ENCODE data around the gene ESAM.

Gene ESAM

DNA sequence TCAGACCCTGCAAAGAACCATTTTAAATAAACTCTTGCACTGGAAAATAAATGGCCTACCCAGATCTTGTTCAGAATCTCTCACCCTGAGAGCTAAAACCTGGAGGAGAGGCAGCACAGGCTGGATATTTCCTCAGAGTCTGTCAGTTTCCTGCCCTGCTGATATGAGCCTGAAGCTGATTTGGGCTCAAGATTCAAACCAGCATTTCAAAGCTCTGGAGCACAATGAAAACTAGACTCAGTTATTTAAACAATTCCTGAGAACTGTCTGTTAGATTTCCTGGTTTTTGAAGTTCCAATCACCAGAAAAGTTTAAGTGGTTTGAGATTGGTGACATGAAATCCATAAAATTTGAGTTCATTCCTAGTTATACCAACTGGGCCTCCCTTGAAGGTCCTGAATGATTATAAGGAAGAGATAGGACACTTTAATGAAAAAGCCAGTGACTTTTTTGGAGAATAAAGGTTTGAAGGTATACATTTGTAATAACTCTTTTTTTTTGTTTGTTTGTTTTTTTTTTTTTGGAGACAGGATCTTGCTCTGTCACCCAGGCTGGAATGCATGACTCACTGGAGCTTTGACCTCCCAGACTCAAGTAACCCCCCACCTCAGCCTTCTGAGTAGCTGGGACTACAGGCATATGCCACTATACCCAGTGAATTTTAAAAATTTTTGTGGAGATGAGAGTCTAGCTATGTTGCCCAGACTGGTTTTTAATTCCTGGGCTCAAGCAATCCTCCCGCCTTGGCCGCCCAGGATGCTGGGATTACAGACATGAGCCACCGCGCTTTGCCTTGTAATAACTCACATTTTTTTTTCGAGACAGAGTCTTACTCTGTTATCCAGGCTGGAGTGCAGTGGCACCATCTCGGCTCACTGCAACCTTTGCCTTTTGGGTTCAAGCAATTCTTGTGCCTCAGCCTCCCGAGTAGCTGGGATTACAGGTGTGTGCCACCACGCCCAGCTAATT is 8.0 kb upstream of the ESAM start:
- DNase-seq: no peak

DNA sequence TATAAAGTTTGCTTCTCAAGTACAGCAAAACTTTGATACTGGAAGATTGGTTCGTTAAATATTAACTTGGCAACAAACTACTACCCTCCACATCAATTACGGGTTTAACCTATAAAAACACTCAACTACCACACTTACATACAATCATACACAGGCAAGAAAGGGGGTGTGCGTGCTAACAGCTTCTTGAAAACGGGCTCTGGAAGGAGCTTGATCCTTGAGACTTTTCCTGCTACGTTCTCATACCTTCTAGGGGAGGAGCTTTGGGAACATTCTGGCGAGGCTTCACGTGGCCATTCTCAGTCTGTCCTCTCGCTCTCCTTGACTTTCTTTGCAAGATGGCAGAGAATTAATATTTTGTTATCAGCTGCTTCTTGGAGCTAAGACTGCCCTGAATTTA is 6.8 kb upstream of the ESAM start:
- no peak for DNase-seq

- DNase-seq: no peak
Observed at GRCh38 chr11:124766156-124766555, 4.1 kb upstream of the ESAM start.

- DNase-seq: peak; percentile 19
Observed at GRCh38 chr11:124763156-124763947, 1.3 kb upstream of the ESAM start.

- no peak for DNase-seq
Observed at GRCh38 chr11:124762624-124763155, 600 bp upstream of the ESAM start.

- no peak for DNase-seq
Observed at GRCh38 chr11:124761301-124762104, 587 bp downstream of the ESAM start.

DNA sequence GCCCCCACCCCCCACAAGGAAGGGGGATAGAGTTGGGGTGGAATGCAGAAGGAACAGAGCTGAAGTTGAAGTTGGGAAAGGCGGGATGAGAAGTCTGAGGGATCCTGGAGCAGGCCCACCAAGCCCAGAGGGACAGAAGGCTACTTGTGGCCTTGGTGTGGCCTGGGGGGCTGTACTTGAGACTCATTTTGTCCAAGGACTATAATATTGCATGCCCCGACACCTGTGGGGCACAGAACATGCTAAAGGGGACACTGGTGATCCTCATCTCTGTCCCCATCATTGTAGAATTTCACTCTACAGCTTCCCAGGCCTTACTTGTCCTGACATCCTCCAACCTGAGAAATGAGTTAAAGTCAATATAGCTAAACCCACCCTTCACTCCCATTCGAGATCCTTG is 1.3 kb downstream of the ESAM start:
- DNase-seq: no peak

DNA sequence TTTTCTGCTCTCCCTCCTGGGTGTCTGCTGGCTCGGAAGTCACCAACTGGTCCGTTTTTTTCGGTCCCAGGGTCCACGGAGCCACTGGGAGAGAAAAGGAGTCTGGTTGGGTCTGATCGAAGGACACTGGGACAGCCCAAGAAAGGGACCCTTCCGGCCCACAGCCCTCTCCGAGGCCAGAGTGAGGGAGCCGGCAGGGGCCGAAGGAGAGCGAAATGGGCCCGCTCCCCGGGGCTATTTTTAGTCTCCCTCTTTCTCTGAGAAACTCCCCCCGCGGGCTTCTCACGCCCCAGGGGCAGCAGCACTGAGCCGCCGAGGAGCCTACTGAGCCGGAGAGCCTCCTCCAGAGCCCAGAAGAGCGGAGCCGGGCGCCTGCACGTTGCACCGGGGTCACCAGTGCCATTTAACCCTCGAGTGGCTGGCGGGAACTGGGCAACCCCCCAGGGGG is 1.9 kb downstream of the ESAM start:
- no peak for DNase-seq

- DNase-seq: no peak
Observed at GRCh38 chr11:124759266-124760204, 2.6 kb downstream of the ESAM start.

- DNase-seq: no peak
Observed at GRCh38 chr11:124758355-124759265, 3.5 kb downstream of the ESAM start.

DNA sequence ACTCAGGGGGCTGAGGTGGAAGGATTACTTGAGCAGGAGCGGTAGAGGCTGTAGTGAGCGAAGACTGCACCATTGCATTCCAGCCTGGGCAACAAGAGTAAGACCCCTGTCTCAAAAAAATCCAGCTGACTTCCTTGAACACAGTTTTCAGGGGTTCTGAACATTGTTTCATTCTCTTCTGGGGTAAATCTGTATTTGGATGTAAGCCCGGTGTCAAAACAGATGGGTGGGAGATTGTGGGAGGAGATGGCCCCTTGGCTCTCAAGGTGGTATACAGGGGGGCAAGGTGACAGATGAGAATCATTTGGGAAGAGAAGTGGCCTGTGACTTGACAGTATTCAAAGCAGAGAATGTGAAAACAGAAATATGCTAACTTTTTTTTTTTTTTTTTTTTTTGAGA is 4.8 kb downstream of the ESAM start:
- DNase-seq: no peak

DNA sequence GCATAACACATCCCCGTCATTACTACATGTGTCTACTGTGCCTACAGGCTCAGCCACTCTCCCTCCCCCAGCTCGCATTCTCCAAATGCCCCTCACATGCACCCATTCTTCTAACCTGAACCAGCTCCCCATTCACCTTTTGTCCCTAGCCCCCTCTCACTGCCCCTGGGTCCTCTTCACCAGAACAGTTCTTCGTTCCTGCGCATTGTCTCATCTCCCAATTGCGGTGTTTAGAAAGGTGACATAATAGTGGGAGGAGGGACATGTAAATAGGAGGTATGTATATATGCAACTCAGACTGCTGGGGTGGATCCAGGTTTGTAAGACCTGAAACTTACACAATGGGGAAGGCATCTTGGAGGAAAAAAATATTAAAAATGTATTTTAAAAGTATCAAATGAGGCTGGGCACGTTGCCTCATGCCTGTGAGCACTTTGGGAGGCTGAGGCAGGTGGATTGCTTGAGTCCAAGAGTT is 5.3 kb downstream of the ESAM start:
- DNase-seq: no peak

GRCh38 chr11:124756033-124756752 is 5.9 kb downstream of the ESAM start:
- DNase-seq: no peak

DNA sequence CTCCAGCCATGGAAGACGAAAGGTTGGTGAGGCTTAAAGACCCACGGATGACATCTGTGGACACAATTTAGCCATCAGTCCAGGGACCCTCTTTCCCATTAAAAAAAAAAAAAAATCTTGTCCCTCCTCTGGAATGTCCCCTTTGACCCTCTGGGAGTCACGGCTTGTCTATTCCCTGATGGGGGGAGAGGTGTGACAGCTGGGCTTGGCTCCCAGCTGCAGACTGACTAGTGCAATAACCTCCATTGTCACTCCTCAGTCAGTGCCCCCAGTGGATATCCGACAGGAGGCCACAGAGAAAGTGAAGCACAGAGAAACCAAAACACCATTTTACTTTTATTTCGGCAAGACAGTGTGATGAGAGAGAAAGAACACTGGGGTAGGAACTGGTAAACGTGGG is 7.4 kb downstream of the ESAM start:
- DNase-seq: no peak

- no peak for DNase-seq
Observed at GRCh38 chr11:124754309-124754708, 7.8 kb downstream of the ESAM start.

- DNase-seq: no peak
Observed at GRCh38 chr11:124753624-124754023, 8.5 kb downstream of the ESAM start.

GRCh38 chr11:124753205-124753604 is 8.9 kb downstream of the ESAM start:
- DNase-seq: no peak

GRCh38 chr11:124752471-124753102 is 9.5 kb downstream of the ESAM start:
- DNase-seq: no peak

Measured in NK-92 treated with Interleukin-12 subunit alpha and Interleukin-12 subunit beta, amount 100 ng/mL, for 24 hours (cell line).